HG02571 (cell line): ENCODE measurements around the gene GREB1L.

Experiments used
- ATAC-seq: cut with Tn5 transposase; IDR thresholded peaks from one replicate; pipeline ENCODE4 v1.9.1; 2021; ENCODE audit warnings: mild to moderate bottlenecking, moderate library complexity; ENCODE audit not compliant: unreplicated experiment

The GREB1L gene

GRCh38 chr18:21444465-21445212 is 202.6 kb downstream of the GREB1L start:
- no peak for ATAC-seq

- no peak for ATAC-seq
Measured at GRCh38 chr18:21448299-21448698, 206.3 kb downstream of the GREB1L start.

- no peak for ATAC-seq
Measured at GRCh38 chr18:21449367-21450290, 207.6 kb downstream of the GREB1L start.

- ATAC-seq = no peak
Measured at GRCh38 chr18:21450503-21450902, 208.5 kb downstream of the GREB1L start.

- no peak for ATAC-seq
Measured at GRCh38 chr18:21450913-21451312, 208.9 kb downstream of the GREB1L start.

GRCh38 chr18:21451851-21452250 is 209.8 kb downstream of the GREB1L start:
- no peak for ATAC-seq

GRCh38 chr18:21452276-21452780 is 210.3 kb downstream of the GREB1L start:
- no peak for ATAC-seq

GRCh38 chr18:21452796-21453510 is 210.9 kb downstream of the GREB1L start:
- ATAC-seq = no peak

- no peak for ATAC-seq
Measured at GRCh38 chr18:21453511-21453901, 211.5 kb downstream of the GREB1L start.

- ATAC-seq = no peak
Measured at GRCh38 chr18:21454725-21455124, 212.7 kb downstream of the GREB1L start.

GRCh38 chr18:21456428-21457178 is 214.6 kb downstream of the GREB1L start:
- ATAC-seq = no peak

- no peak for ATAC-seq
Measured at GRCh38 chr18:21457179-21457535, 215.1 kb downstream of the GREB1L start.

GRCh38 chr18:21458310-21458709 is 216.3 kb downstream of the GREB1L start:
- ATAC-seq = no peak

- ATAC-seq = no peak
Measured at GRCh38 chr18:21458788-21459187, 216.8 kb downstream of the GREB1L start.

- ATAC-seq = no peak
Measured at GRCh38 chr18:21459706-21460286, 217.8 kb downstream of the GREB1L start.

- ATAC-seq = no peak
Measured at GRCh38 chr18:21461460-21461859, 219.4 kb downstream of the GREB1L start.

- no peak for ATAC-seq
Measured at GRCh38 chr18:21463718-21464117, 221.7 kb downstream of the GREB1L start.

- ATAC-seq = no peak
Measured at GRCh38 chr18:21468514-21469164, 226.6 kb downstream of the GREB1L start.

- no peak for ATAC-seq
Measured at GRCh38 chr18:21472741-21473140, 230.7 kb downstream of the GREB1L start.

GRCh38 chr18:21474621-21475020 is 232.6 kb downstream of the GREB1L start:
- ATAC-seq = no peak
